ENCODE data around the gene SERPINF2. TPM values are rescaled to one million over a fixed set of nuclear protein-coding genes. Genes with fewer than 3 reads are reported as not detected.

SERPINF2 gene
- total and polyA plus RNA-seq, 8 donors: 2.6 to 32.6 (median 3.5) TPM

DNA sequence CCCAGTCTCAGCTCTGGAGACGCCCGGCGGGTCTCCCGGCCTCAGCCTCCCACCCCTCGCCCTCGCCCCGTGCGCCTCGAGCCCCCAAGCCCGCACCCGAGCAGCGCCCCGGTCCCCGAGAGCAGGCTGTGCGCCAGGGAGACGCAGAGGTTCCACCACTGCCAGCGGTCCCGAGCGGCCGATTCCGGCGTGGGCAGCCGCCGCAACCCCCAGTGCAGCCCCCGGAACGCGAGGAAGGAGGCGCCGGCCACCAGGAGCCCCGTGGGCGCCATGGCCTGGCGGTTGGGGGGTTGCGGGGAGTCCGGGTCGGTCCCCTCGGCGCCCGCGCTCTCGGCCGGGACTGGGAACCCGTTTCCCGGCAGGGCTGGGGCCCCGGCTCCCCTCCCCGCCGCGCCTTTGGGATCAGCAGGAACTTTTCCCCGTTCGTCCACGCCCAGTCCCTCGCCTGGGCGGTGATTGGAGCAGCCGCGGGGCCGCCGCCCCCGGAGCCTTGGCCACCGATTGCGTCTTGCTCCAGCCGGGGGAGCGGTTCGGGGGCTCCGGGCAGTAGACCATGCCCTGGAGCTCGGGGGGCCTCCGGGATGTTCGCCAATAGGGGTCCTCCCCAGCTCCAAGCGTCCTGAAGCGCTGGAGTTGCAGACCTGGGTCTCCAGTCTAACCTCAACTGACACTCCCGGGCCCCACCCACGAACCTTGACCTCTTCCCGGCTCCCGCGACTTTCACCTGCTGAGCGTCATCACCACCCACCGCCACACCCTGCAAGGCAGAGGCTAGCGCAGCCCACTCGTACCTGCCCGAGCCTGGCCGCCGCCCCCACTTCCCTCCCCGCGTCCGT is 32.5 kb upstream of the SERPINF2 start, which contains the start of gene TLCD2:
TSS of gene TLCD2 (minus strand) at position 407 of the 836 bp plus-strand sequence. CDS start at position 272, 135 bp downstream.
- H3K4me3 ChIP-seq: peak within 1 kb of the TSS; percentile 64 to 73
- H3K27ac ChIP-seq: peak within 1 kb of the TSS; percentile 64 to 68
- peaks cover 43 to 68% of the 10 kb centered on the region in 2 donors for H3K4me1 ChIP-seq
- ATAC-seq (peak; percentile 72), DNase-seq (peak; percentile 46 to 92 (median 76))
- no peaks in the 10 kb centered on the region for H3K9me3 ChIP-seq
- H3K36me3 ChIP-seq: peaks cover 0 to 45% of the 10 kb centered on the region in 2 donors
- H3K27me3 ChIP-seq: peaks cover 0 to 16% of the 10 kb centered on the region in 2 donors
- TF ChIP-seq, protein P1, sequence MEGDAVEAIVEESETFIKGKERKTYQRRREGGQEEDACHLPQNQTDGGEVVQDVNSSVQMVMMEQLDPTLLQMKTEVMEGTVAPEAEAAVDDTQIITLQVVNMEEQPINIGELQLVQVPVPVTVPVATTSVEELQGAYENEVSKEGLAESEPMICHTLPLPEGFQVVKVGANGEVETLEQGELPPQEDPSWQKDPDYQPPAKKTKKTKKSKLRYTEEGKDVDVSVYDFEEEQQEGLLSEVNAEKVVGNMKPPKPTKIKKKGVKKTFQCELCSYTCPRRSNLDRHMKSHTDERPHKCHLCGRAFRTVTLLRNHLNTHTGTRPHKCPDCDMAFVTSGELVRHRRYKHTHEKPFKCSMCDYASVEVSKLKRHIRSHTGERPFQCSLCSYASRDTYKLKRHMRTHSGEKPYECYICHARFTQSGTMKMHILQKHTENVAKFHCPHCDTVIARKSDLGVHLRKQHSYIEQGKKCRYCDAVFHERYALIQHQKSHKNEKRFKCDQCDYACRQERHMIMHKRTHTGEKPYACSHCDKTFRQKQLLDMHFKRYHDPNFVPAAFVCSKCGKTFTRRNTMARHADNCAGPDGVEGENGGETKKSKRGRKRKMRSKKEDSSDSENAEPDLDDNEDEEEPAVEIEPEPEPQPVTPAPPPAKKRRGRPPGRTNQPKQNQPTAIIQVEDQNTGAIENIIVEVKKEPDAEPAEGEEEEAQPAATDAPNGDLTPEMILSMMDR (IDR thresholded peaks at IDR 0.05): no peak
- intact Hi-C loops (cut with DNase I): no loop called here

DNA sequence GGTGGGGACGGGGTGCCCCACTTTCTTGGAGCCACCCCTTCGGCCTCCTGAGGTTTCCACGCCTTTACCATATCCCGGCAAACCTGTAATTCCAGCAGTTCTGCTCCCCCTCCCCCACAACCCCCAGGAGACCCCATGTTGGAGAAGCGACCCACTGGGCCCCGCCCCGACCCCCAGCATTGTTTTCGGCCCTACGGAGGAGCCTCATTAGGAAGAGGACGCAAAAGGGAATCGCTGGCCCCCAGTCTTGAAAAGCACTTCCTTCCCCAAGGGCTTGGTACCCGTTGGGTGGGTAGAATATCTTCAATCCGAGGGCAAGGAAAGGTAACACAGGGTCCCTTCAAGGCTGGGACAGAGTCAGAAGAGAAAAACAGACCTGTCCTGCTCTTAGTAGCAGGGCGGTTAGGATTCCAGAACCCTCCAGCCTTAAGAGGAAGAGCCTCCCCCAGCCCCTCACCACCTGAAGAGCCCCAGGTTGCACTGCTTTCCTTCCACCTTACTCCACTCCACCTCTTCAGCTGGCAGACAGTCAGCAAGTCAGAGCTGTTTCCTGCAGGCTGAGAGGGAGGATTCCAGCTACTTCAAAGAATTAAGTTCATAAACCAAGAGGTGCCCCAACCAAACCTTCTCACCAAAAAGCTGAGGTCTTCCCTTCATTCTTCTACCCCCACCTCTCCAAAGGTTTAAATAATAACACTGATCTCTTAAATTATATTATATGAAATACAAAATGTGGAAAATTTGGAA is 31.7 kb upstream of the SERPINF2 start:
- peaks cover 0 to 45% of the 10 kb centered on the region in 2 donors for H3K36me3 ChIP-seq
- H3K4me1 ChIP-seq: peaks cover 43 to 68% of the 10 kb centered on the region in 2 donors
- no peak for ATAC-seq
- H3K27me3 ChIP-seq: peaks cover 0 to 16% of the 10 kb centered on the region in 2 donors
- intact Hi-C loops (cut with DNase I): no loop called here
- peak overlapping the region; percentile 64 to 68 for H3K27ac ChIP-seq
- H3K9me3 ChIP-seq: no peaks in the 10 kb centered on the region
- peak overlapping the region; percentile 64 to 73 for H3K4me3 ChIP-seq
- peak in 1 of 4 donors; percentile 42 for DNase-seq
- TF ChIP-seq, protein P1 (IDR thresholded peaks at IDR 0.05): no peak

DNA sequence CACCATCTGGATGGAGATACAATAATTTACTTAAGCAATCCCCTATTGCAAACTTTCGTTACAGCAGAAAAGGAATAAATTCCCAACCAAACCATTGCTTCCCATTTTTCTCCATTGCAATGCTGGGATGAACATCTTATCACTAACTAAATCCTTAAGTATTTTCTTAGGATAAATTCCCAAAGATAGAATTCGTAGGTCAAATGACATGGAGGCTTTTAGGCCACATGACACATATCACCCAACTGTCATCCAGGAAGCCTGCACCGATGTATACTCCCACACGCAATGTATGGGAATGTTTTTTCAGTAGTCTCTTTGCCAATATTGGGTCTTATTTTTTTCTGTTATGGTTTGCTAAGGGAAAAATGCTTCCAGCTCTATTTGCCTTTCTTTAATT is 30.9 kb upstream of the SERPINF2 start:
- Histone ChIP-seq H3K4me3 (no peak overlapping the region), H3K36me3 (peaks cover 0 to 45% of the 10 kb centered on the region in 2 donors), H3K27me3 (peaks cover 0 to 16% of the 10 kb centered on the region in 2 donors), H3K4me1 (peaks cover 43 to 68% of the 10 kb centered on the region in 2 donors), H3K9me3 (no peaks in the 10 kb centered on the region), H3K27ac (no peak overlapping the region)
- intact Hi-C loops (cut with DNase I): no loop called here
- TF ChIP-seq, protein P1 (IDR thresholded peaks at IDR 0.05): no peak
- no peak for DNase-seq
- no peak for ATAC-seq

DNA sequence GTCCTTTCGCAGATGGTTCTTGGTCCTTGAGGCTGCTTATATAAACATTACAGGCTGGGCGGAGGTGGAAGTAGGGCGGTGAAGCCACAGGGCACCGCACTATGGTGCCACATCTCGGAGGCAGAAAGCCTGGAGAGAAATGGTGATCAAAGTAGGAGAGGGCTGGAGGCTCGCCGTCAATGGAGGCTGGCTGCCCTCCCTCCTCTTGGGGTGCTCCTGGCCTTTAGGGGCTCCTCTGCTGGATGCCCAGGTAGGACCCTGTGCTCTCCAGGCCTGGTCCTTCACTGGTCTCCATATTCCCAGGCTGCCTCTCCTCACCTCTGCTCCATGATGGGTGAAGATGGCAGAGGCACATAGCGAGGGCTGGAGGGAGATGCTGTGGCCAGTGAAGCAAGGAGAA is 30.4 kb upstream of the SERPINF2 start:
- DNase-seq: peak in 1 of 4 donors; percentile 50
- H3K36me3 ChIP-seq: peaks cover 0 to 45% of the 10 kb centered on the region in 2 donors
- no peak for ATAC-seq
- H3K27me3 ChIP-seq: peaks cover 0 to 16% of the 10 kb centered on the region in 2 donors
- TF ChIP-seq, protein P1 (IDR thresholded peaks at IDR 0.05): no peak
- no peak overlapping the region for H3K27ac ChIP-seq
- no peaks in the 10 kb centered on the region for H3K9me3 ChIP-seq
- H3K4me1 ChIP-seq: peaks cover 43 to 68% of the 10 kb centered on the region in 2 donors
- intact Hi-C loops (cut with DNase I): no loop called here
- H3K4me3 ChIP-seq: peak overlapping the region in 1 of 2 donors; percentile 97
